ENCODE measurements around the gene TRRAP. TPM values are rescaled to one million over a fixed set of nuclear protein-coding genes. Genes with fewer than 3 reads are reported as not detected.

TRRAP gene
- polyA plus RNA-seq, 1 donor (not counting 4 experiments of a cell fraction or from before 2014, with no cell fraction given): 6.1 TPM

- no peaks in the 10 kb centered on the region for H3K4me1 ChIP-seq (ENCODE audit: control insufficient read depth, extremely low read depth, insufficient read depth, low read length)
- H3K27me3 ChIP-seq (ENCODE audit: control insufficient read depth, extremely low read depth, insufficient read depth, low read length): no peaks in the 10 kb centered on the region
- peaks cover 46 to 54% of the 10 kb centered on the region in 2 experiments for H3K36me3 ChIP-seq (ENCODE audit: control insufficient read depth in 2 of 2, extremely low read depth in 1 of 2, insufficient read depth in 2 of 2, low read length in 2 of 2)
- H3K9me3 ChIP-seq (ENCODE audit: control insufficient read depth, low read depth, low read length): no peaks in the 10 kb centered on the region
- FAIRE-seq: no peak
- no peak overlapping the region for H3K4me2 ChIP-seq (ENCODE audit: control insufficient read depth, extremely low read depth, insufficient read depth, low read depth, low read length)
- DNase-seq (ENCODE audit: low read depth, low spot score): no peak
- TF ChIP-seq CTCF (optimal IDR thresholded peaks at IDR 0.05 in 1 of 3, IDR thresholded peaks at IDR 0.05 in 1 of 3, conservative IDR thresholded peaks at IDR 0.05 in 1 of 3; ENCODE audit: extremely low read depth in 1 of 3, insufficient read depth in 2 of 3, low read length in 3 of 3) (peak; percentile 23 to 36 (median 34)), EZH2 (IDR thresholded peaks at IDR 0.05; ENCODE audit: low read length) (no peak)
- peaks cover 5% of the 10 kb centered on the region for H3K79me2 ChIP-seq (ENCODE audit: control insufficient read depth, insufficient read depth, low read length)
- no peak overlapping the region for H3K9ac ChIP-seq (ENCODE audit: control insufficient read depth, extremely low read depth, insufficient read depth, low read length)
- H3K4me3 ChIP-seq (ENCODE audit: control insufficient read depth in 2 of 3, extremely low read depth in 1 of 3, insufficient read depth in 2 of 3, low read depth in 1 of 3, low read length in 3 of 3): no peak overlapping the region
- dilution Hi-C loops (cut with MboI; ENCODE audit: extremely low pct_ligation_motif_present, low sequenced_read_pairs): no loop called here
- no peaks in the 10 kb centered on the region for H3K9me1 ChIP-seq (ENCODE audit: control insufficient read depth, extremely low read depth, insufficient read depth, low read length)
- no peaks in the 10 kb centered on the region for H4K20me1 ChIP-seq (ENCODE audit: control insufficient read depth, extremely low read depth, insufficient read depth, low read length)
- no peak overlapping the region for H2AFZ ChIP-seq (ENCODE audit: control insufficient read depth, low read length)
- H3K27ac ChIP-seq (ENCODE audit: control insufficient read depth, insufficient read depth, low read length): no peak overlapping the region
These were observed 158.3 kb downstream of the TRRAP start for GRCh38 chr7:99036546-99037111.

- Histone ChIP-seq H3K79me2 (ENCODE audit: control insufficient read depth, insufficient read depth, low read length) (peaks cover 5% of the 10 kb centered on the region), H3K27ac (ENCODE audit: control insufficient read depth, insufficient read depth, low read length) (no peak overlapping the region), H3K36me3 (ENCODE audit: control insufficient read depth in 2 of 2, extremely low read depth in 1 of 2, insufficient read depth in 2 of 2, low read length in 2 of 2) (peaks cover 45 to 52% of the 10 kb centered on the region in 2 experiments), H3K9me3 (ENCODE audit: control insufficient read depth, low read depth, low read length) (no peaks in the 10 kb centered on the region), H3K4me1 (ENCODE audit: control insufficient read depth, extremely low read depth, insufficient read depth, low read length) (no peaks in the 10 kb centered on the region), H3K4me2 (ENCODE audit: control insufficient read depth, extremely low read depth, insufficient read depth, low read depth, low read length) (no peak overlapping the region), H3K27me3 (ENCODE audit: control insufficient read depth, extremely low read depth, insufficient read depth, low read length) (no peaks in the 10 kb centered on the region), H3K9me1 (ENCODE audit: control insufficient read depth, extremely low read depth, insufficient read depth, low read length) (no peaks in the 10 kb centered on the region), H3K4me3 (ENCODE audit: control insufficient read depth in 2 of 3, extremely low read depth in 1 of 3, insufficient read depth in 2 of 3, low read depth in 1 of 3, low read length in 3 of 3) (no peak overlapping the region), H4K20me1 (ENCODE audit: control insufficient read depth, extremely low read depth, insufficient read depth, low read length) (no peaks in the 10 kb centered on the region), H2AFZ (ENCODE audit: control insufficient read depth, low read length) (no peak overlapping the region), H3K9ac (ENCODE audit: control insufficient read depth, extremely low read depth, insufficient read depth, low read length) (no peak overlapping the region)
- no peak for FAIRE-seq
- dilution Hi-C loops (cut with MboI; ENCODE audit: extremely low pct_ligation_motif_present, low sequenced_read_pairs): no loop called here
- TF ChIP-seq CTCF (optimal IDR thresholded peaks at IDR 0.05 in 1 of 3, IDR thresholded peaks at IDR 0.05 in 1 of 3, conservative IDR thresholded peaks at IDR 0.05 in 1 of 3; ENCODE audit: extremely low read depth in 1 of 3, insufficient read depth in 2 of 3, low read length in 3 of 3) (no peak), EZH2 (IDR thresholded peaks at IDR 0.05; ENCODE audit: low read length) (no peak)
- no peak for DNase-seq (ENCODE audit: low read depth, low spot score)
These were observed 159.1 kb downstream of the TRRAP start for GRCh38 chr7:99037327-99037940.
